SK-N-SH treated with all-trans-retinoic acid at 6 μM for 48 hours (cell line): Measurements from ENCODE around the gene HES6.

Experiments
- ARNTL ChIP-seq: fragments of 450-650 bp; formaldehyde crosslinking; IDR thresholded peaks from 2 replicates; pipeline ENCODE4 v1.5.0; 2020; ENCODE audit warnings: low read depth, mild to moderate bottlenecking, moderate library complexity, borderline replicate concordance
- ISL1 ChIP-seq: fragments of 250-450 bp; sonication (Bioruptor Pico); IDR thresholded peaks from 2 replicates; pipeline ENCODE4 v2.1.2; 2022; ENCODE audit warnings: mild to moderate bottlenecking, moderate library complexity
- PATZ1 ChIP-seq: fragments of 250-450 bp; sonication (Bioruptor Pico); IDR thresholded peaks from 2 replicates; pipeline ENCODE4 v1.8.0; 2020; ENCODE audit warnings: mild to moderate bottlenecking, moderate library complexity, borderline replicate concordance
- POU6F1 ChIP-seq: fragments of 250-450 bp; sonication (Bioruptor Pico); IDR thresholded peaks from 2 replicates; pipeline ENCODE4 v1.8.0; 2021; ENCODE audit warnings: low read depth, mild to moderate bottlenecking, moderate library complexity, borderline replicate concordance
- RARB ChIP-seq: fragments of 250-450 bp; sonication (Bioruptor Pico); IDR thresholded peaks from 2 replicates; pipeline ENCODE4 v1.8.0; 2021; ENCODE audit warnings: mild to moderate bottlenecking, moderate library complexity
- TOX ChIP-seq: fragments of 250-450 bp; sonication (Bioruptor Pico); IDR thresholded peaks from 2 replicates; pipeline ENCODE4 v1.8.0; 2021; ENCODE audit warnings: mild to moderate bottlenecking, moderate library complexity, borderline replicate concordance
- ZFP30 ChIP-seq: fragments of 450-650 bp; formaldehyde crosslinking; IDR thresholded peaks from 2 replicates; pipeline ENCODE4 v1.5.0; 2022; ENCODE audit warnings: mild to moderate bottlenecking, moderate library complexity
- ZNF70 ChIP-seq: fragments of 450-650 bp; formaldehyde crosslinking; IDR thresholded peaks from 2 replicates; pipeline ENCODE4 v1.5.0; 2020; ENCODE audit warnings: mild to moderate bottlenecking, moderate library complexity
- TF ChIP-seq, protein P1 (sequence below): fragments of 250-450 bp; sonication (Bioruptor Pico); IDR thresholded peaks from 2 replicates; pipeline ENCODE4 v1.5.1; 2020; ENCODE audit warnings: low read depth, mild to moderate bottlenecking, moderate library complexity

- no peak for TF ChIP-seq ISL1
- TF ChIP-seq ZFP30 (CRISPR knock-in tag): no peak
- TF ChIP-seq TOX (CRISPR knock-in tag): no peak
- TF ChIP-seq ARNTL (CRISPR knock-in tag): no peak
- TF ChIP-seq, protein P1, sequence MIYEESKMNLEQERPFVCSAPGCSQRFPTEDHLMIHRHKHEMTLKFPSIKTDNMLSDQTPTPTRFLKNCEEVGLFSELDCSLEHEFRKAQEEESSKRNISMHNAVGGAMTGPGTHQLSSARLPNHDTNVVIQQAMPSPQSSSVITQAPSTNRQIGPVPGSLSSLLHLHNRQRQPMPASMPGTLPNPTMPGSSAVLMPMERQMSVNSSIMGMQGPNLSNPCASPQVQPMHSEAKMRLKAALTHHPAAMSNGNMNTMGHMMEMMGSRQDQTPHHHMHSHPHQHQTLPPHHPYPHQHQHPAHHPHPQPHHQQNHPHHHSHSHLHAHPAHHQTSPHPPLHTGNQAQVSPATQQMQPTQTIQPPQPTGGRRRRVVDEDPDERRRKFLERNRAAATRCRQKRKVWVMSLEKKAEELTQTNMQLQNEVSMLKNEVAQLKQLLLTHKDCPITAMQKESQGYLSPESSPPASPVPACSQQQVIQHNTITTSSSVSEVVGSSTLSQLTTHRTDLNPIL (CRISPR knock-in tag): no peak
- no peak for TF ChIP-seq ZNF70
- no peak for TF ChIP-seq RARB
- no peak for TF ChIP-seq POU6F1 (CRISPR knock-in tag)
- TF ChIP-seq PATZ1 (CRISPR knock-in tag): no peak
These were observed 4.3 kb upstream of the HES6 start for GRCh38 chr2:238244151-238244550.
